ENCODE data around the gene TMEM147.

Gene TMEM147

GRCh38 chr19:35546532-35546931 lies 1.1 kb downstream of the TMEM147 start:
- peak overlapping the region; percentile 75 for H3K9ac ChIP-seq (ENCODE audit: low read depth, low read length)
- TF ChIP-seq CTCF (IDR thresholded peaks at IDR 0.05; ENCODE audit: borderline replicate concordance, extremely low read depth, low read length, poor library complexity, severe bottlenecking) (no peak), EZH2 (IDR thresholded peaks at IDR 0.05; ENCODE audit: borderline replicate concordance, low read depth, low read length, severe bottlenecking) (no peak)
- no peak overlapping the region for H2AFZ ChIP-seq (ENCODE audit: low read depth, low read length)
- H3K4me2 ChIP-seq (ENCODE audit: insufficient read depth, low read length): peak overlapping the region; percentile 88
- H3K9me3 ChIP-seq (ENCODE audit: insufficient read depth, low read length, severe bottlenecking): no peaks in the 10 kb centered on the region
- H4K20me1 ChIP-seq (ENCODE audit: insufficient read depth, low read length): peaks cover 12% of the 10 kb centered on the region; the same call in 1 of the 2 replicates
- ATAC-seq (ENCODE audit: insufficient read depth, low read depth) (no peak), DNase-seq (no peak)
- H3K27me3 ChIP-seq (ENCODE audit: insufficient read depth, low read length, poor library complexity): no peaks in the 10 kb centered on the region
- peak overlapping the region; percentile 63 to 68; a peak in 3 of 4 replicates for H3K4me3 ChIP-seq (ENCODE audit: low read depth in 1 of 2, low read length in 2 of 2)
- H3K27ac ChIP-seq (ENCODE audit: low read length): peak overlapping the region; percentile 74
- peaks cover 26% of the 10 kb centered on the region for H3K79me2 ChIP-seq (ENCODE audit: insufficient read depth, low read length)
- H3K36me3 ChIP-seq (ENCODE audit: insufficient read depth, low read length): peaks cover 31% of the 10 kb centered on the region
- peaks cover 33% of the 10 kb centered on the region for H3K4me1 ChIP-seq (ENCODE audit: insufficient read depth, low read length)

- H3K4me1 ChIP-seq (ENCODE audit: insufficient read depth, low read length): peaks cover 24% of the 10 kb centered on the region
- DNase-seq: peak; percentile 63
- H4K20me1 ChIP-seq (ENCODE audit: insufficient read depth, low read length): peaks cover 12% of the 10 kb centered on the region; the same call in 1 of the 2 replicates
- H3K4me2 ChIP-seq (ENCODE audit: insufficient read depth, low read length): no peak overlapping the region
- H2AFZ ChIP-seq (ENCODE audit: low read depth, low read length): no peak overlapping the region
- no peaks in the 10 kb centered on the region for H3K27me3 ChIP-seq (ENCODE audit: insufficient read depth, low read length, poor library complexity)
- H3K36me3 ChIP-seq (ENCODE audit: insufficient read depth, low read length): peaks cover 26% of the 10 kb centered on the region
- H3K27ac ChIP-seq (ENCODE audit: low read length): no peak overlapping the region
- peak; percentile 49; the same call in 2 of the 3 replicates for ATAC-seq (ENCODE audit: insufficient read depth, low read depth)
- no peak overlapping the region for H3K9ac ChIP-seq (ENCODE audit: low read depth, low read length)
- TF ChIP-seq EZH2 (IDR thresholded peaks at IDR 0.05; ENCODE audit: borderline replicate concordance, low read depth, low read length, severe bottlenecking) (no peak), CTCF (IDR thresholded peaks at IDR 0.05; ENCODE audit: borderline replicate concordance, extremely low read depth, low read length, poor library complexity, severe bottlenecking) (peak; percentile 92)
- no peak overlapping the region for H3K4me3 ChIP-seq (ENCODE audit: low read depth in 1 of 2, low read length in 2 of 2)
- peaks cover 26% of the 10 kb centered on the region for H3K79me2 ChIP-seq (ENCODE audit: insufficient read depth, low read length)
- no peaks in the 10 kb centered on the region for H3K9me3 ChIP-seq (ENCODE audit: insufficient read depth, low read length, severe bottlenecking)
Observed at GRCh38 chr19:35549174-35549788, 3.9 kb downstream of the TMEM147 start.

GRCh38 chr19:35549879-35550523 lies 4.6 kb downstream of the TMEM147 start:
- H4K20me1 ChIP-seq (ENCODE audit: insufficient read depth, low read length): peaks cover 13% of the 10 kb centered on the region; the same call in 1 of the 2 replicates
- TF ChIP-seq EZH2 (IDR thresholded peaks at IDR 0.05; ENCODE audit: borderline replicate concordance, low read depth, low read length, severe bottlenecking): no peak
- no peak for TF ChIP-seq CTCF (IDR thresholded peaks at IDR 0.05; ENCODE audit: borderline replicate concordance, extremely low read depth, low read length, poor library complexity, severe bottlenecking)
- no peak overlapping the region for H3K4me3 ChIP-seq (ENCODE audit: low read depth in 1 of 2, low read length in 2 of 2)
- H3K9me3 ChIP-seq (ENCODE audit: insufficient read depth, low read length, severe bottlenecking): no peaks in the 10 kb centered on the region
- no peak overlapping the region for H2AFZ ChIP-seq (ENCODE audit: low read depth, low read length)
- H3K36me3 ChIP-seq (ENCODE audit: insufficient read depth, low read length): peaks cover 26% of the 10 kb centered on the region
- peaks cover 23% of the 10 kb centered on the region for H3K79me2 ChIP-seq (ENCODE audit: insufficient read depth, low read length)
- H3K9ac ChIP-seq (ENCODE audit: low read depth, low read length): no peak overlapping the region
- H3K27me3 ChIP-seq (ENCODE audit: insufficient read depth, low read length, poor library complexity): no peaks in the 10 kb centered on the region
- H3K4me2 ChIP-seq (ENCODE audit: insufficient read depth, low read length): no peak overlapping the region
- DNase-seq: no peak
- H3K4me1 ChIP-seq (ENCODE audit: insufficient read depth, low read length): peaks cover 17% of the 10 kb centered on the region
- no peak for ATAC-seq (ENCODE audit: insufficient read depth, low read depth)
- H3K27ac ChIP-seq (ENCODE audit: low read length): no peak overlapping the region

Measured in DND-41 (cell line).